Right lobe of liver (tissue), 4 donors: Measurements from ENCODE around the gene OPRM1.

ENCODE experiments used
- POLR2A ChIP-seq: fragments of 450-650 bp; IDR thresholded peaks from one replicate; pipeline ENCODE4 v1.6.1; 2017; ENCODE audit warnings: antibody characterized with exemption, mild to moderate bottlenecking
- TF ChIP-seq, protein P1 (sequence below), 4 donors: fragments of 200-600 bp in 3 of 4; fragments of 450-650 bp in 1 of 4; IDR thresholded peaks; one replicate each; pipeline versions ENCODE4 v1.5.1 to v1.8.0; 2016 to 2022; ENCODE audit warnings: antibody characterized with exemption in 4 of 4, mild to moderate bottlenecking in 2 of 4
- donor health status: DM: no; HTN: no; CAD: no.
- donor health status: DM: no; HTN: no; CAD: no.
- donor health status: DM: no; HTN: yes; CAD: no.

DNA sequence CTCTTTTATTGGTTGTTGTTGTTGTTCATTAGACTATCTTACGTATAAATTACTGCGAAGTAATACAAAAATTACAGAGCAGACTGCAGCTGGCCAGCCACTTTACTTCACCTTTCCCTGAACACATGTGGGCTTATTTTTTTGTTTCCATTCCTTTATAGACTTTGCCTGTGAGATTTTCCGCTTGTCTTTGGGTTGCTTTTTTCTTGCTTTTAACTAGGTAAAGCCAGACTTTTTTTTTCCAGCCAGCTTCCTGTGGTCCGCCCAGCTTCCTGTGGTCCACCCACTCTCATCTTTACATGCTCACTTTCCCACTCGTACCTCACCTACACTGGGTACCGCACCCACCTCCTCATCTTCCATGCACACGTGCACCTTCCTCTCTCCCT, 238.6 kb downstream of the OPRM1 start:
- no peak for TF ChIP-seq POLR2A
- TF ChIP-seq, protein P1, sequence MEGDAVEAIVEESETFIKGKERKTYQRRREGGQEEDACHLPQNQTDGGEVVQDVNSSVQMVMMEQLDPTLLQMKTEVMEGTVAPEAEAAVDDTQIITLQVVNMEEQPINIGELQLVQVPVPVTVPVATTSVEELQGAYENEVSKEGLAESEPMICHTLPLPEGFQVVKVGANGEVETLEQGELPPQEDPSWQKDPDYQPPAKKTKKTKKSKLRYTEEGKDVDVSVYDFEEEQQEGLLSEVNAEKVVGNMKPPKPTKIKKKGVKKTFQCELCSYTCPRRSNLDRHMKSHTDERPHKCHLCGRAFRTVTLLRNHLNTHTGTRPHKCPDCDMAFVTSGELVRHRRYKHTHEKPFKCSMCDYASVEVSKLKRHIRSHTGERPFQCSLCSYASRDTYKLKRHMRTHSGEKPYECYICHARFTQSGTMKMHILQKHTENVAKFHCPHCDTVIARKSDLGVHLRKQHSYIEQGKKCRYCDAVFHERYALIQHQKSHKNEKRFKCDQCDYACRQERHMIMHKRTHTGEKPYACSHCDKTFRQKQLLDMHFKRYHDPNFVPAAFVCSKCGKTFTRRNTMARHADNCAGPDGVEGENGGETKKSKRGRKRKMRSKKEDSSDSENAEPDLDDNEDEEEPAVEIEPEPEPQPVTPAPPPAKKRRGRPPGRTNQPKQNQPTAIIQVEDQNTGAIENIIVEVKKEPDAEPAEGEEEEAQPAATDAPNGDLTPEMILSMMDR (IDR thresholded peaks at IDR 0.05), result no peak
